T-helper 2 cell treated with Interferon-gamma antibody and Interleukin-4, amounts not matched to agents 5 μg/mL and 100 μg/mL, for 36 hours (primary cell): ENCODE results near the gene PLD1.

Experiments used
- DNase-seq: peaks from one replicate; pipeline ENCODE4 v3.0.0; 2021; ENCODE audit warnings: low spot score
- H3K27ac Mint-ChIP-seq: one replicate; pipeline ENCODE4 v1.8.0; 2021; ENCODE audit warnings: mild to moderate bottlenecking, mixed read lengths
- H3K27me3 Mint-ChIP-seq: one replicate; pipeline ENCODE4 v1.8.0; 2021; ENCODE audit warnings: low read depth, mixed read lengths
- H3K36me3 Mint-ChIP-seq: one replicate; pipeline ENCODE4 v1.8.0; 2021; ENCODE audit warnings: low read depth, mixed read lengths
- H3K4me1 Mint-ChIP-seq: one replicate; pipeline ENCODE4 v1.8.0; 2021; ENCODE audit warnings: low read depth, mixed read lengths
- H3K4me3 Mint-ChIP-seq: one replicate; pipeline ENCODE4 v1.8.0; 2022; ENCODE audit warnings: mild to moderate bottlenecking, moderate library complexity, mixed read lengths
- H3K9me3 Mint-ChIP-seq: one replicate; pipeline ENCODE4 v1.8.0; 2021; ENCODE audit warnings: mixed read lengths

The PLD1 gene

GRCh38 chr3:171620825-171621434 lies 189.4 kb downstream of the PLD1 start:
- Mint-ChIP-seq H3K27ac (no peak overlapping the region), H3K9me3 (peaks cover 7% of the 10 kb centered on the region), H3K27me3 (peaks cover 24% of the 10 kb centered on the region), H3K4me1 (peaks cover 4% of the 10 kb centered on the region), H3K36me3 (no peaks in the 10 kb centered on the region), H3K4me3 (no peak overlapping the region)
- DNase-seq, result no peak

DNA sequence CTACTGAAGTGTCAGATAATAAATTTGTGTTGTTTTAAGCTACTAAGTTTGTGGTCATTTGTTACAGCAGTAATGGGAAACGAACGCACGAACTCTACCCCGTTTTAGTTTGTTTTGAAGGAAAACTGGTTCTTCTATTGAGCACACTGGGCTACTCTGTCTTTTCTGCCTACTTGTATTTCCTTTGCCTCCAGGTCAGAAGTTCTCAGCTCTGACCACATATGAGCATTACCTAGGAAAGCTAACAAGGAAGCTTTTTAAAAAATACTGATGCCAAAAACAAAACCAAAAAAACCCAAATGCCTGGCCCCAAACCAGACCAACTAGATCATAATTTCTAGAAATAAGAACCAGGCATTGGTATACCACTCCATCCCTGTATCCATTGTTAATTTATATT lies 193.5 kb downstream of the PLD1 start:
- no peak for DNase-seq
- peaks cover 38% of the 10 kb centered on the region for H3K27me3 Mint-ChIP-seq
- H3K36me3 Mint-ChIP-seq, result no peaks in the 10 kb centered on the region
- H3K9me3 Mint-ChIP-seq, result no peaks in the 10 kb centered on the region
- no peaks in the 10 kb centered on the region for H3K4me1 Mint-ChIP-seq
- H3K27ac Mint-ChIP-seq, result no peak overlapping the region
- H3K4me3 Mint-ChIP-seq, result no peak overlapping the region

DNA sequence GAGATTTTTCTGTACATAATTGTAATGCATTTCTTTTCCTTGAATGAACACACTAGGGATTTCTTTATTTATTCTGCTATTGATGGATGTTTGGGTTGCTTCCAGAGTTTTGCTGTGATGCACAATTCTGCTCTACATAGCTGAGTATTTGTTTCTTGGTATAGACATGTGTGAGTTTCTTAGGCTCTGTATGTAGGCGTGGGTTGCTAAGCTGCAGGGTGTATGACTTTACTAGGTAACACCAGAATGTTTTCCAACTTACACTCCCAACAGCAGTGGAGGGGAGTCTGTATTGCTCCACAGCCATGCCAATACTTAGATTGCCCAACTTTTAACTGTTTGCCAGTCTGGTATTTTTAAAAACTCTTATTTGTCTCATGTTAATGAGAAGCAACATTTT lies 194.6 kb downstream of the PLD1 start:
- Mint-ChIP-seq H3K27ac (no peak overlapping the region), H3K4me3 (no peak overlapping the region), H3K36me3 (no peaks in the 10 kb centered on the region), H3K27me3 (peaks cover 32% of the 10 kb centered on the region), H3K4me1 (no peaks in the 10 kb centered on the region), H3K9me3 (no peaks in the 10 kb centered on the region)
- DNase-seq, result no peak

DNA sequence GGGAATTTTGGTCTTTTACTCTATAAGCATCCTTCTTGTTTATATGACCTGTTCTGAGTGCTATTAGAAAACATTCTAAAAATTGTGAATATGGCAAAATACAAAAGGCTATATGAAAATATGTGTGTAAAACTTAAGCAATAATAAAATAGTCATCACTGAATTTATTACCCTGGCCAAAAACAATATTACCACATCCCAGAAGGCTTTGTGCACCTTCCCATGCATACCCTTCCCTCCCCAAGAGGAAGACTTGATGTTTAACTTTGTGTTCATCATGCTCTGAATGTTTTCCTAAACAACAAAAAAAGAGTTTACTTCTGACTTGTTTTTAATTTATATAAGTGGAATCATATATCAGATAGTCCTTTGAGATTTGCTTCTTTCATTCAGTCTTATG lies 195.0 kb downstream of the PLD1 start:
- Mint-ChIP-seq H3K27ac (no peak overlapping the region), H3K9me3 (no peaks in the 10 kb centered on the region), H3K4me1 (no peaks in the 10 kb centered on the region), H3K4me3 (no peak overlapping the region), H3K27me3 (peaks cover 32% of the 10 kb centered on the region), H3K36me3 (no peaks in the 10 kb centered on the region)
- no peak for DNase-seq

GRCh38 chr3:171614318-171614921 lies 195.9 kb downstream of the PLD1 start:
- Mint-ChIP-seq H3K27ac (no peak overlapping the region), H3K9me3 (no peaks in the 10 kb centered on the region), H3K4me1 (no peaks in the 10 kb centered on the region), H3K27me3 (peaks cover 32% of the 10 kb centered on the region), H3K36me3 (no peaks in the 10 kb centered on the region), H3K4me3 (no peak overlapping the region)
- DNase-seq, result no peak

DNA sequence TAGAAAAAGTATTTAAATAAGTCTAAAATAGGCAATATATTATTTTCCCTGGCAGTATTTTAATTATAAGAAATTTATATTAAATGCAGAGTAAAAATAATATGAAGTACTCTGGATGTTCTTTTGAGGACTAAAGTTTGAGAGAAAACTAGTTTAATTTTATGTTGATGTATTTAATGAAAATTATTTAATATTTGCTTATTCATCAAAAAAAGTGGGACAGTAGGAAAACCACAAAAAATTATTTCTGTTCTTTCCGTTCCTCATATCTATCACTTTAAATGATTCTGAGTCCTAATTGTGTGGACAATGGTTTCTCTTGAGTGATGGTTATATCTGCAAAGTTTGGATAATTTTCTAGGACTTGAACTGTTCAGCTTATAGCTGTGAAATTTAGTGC lies 202.8 kb downstream of the PLD1 start:
- H3K27ac Mint-ChIP-seq, result no peak overlapping the region
- no peaks in the 10 kb centered on the region for H3K4me1 Mint-ChIP-seq
- H3K9me3 Mint-ChIP-seq, result no peaks in the 10 kb centered on the region
- no peak for DNase-seq
- H3K4me3 Mint-ChIP-seq, result no peak overlapping the region
- H3K36me3 Mint-ChIP-seq, result no peaks in the 10 kb centered on the region
- peaks cover 13% of the 10 kb centered on the region for H3K27me3 Mint-ChIP-seq

DNA sequence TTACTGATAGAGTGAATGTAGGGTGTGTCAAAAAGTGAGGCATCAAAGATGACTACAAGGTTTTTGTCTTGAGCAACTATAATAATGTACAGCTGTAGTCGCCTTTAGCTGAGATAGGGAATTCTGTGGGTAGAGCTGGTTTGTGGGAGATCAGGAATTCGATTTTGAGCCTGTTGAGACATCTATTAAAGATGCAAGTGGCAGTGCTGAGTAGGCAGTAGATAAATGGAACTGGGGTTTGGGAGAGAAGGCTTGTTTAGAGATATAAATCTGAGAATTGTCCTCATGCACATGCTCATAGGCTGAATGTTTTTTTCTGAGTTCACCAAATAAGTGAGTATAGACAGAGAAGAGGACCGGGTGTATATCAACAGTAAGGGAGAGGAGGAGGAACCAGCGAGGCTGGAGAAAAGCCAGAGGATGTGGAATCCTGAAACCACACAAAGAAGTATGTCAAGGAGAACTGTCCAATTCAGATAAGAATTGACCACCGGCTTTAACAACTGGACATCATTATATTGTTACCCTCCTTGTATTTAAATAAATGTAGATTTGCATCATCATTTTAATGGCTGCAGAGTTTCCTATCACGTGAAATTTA lies 204.0 kb downstream of the PLD1 start:
- Mint-ChIP-seq H3K4me1 (no peaks in the 10 kb centered on the region), H3K4me3 (no peak overlapping the region), H3K36me3 (no peaks in the 10 kb centered on the region), H3K27ac (no peak overlapping the region), H3K27me3 (peaks cover 13% of the 10 kb centered on the region), H3K9me3 (no peaks in the 10 kb centered on the region)
- no peak for DNase-seq

DNA sequence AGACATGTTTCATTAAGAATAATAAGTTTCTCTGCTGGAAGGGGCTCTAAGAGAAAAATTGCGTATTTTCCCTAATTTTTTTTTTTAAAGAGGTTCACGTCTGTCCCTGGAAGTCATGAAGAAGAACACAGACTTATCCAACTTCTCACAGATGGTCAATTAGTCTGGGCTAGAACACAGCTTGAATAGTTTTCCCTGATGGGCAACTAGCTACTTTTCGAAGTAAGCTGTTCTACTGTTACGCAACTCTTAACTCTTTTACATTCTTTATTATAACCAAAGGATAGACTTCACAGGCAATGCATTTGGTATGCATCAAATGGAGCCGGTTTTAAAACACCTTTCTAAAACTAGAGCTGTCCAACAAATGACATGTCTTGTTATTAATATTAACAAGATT lies 205.9 kb downstream of the PLD1 start:
- Mint-ChIP-seq H3K27me3 (peaks cover 17% of the 10 kb centered on the region), H3K27ac (no peak overlapping the region), H3K4me3 (no peak overlapping the region), H3K36me3 (no peaks in the 10 kb centered on the region), H3K4me1 (no peaks in the 10 kb centered on the region), H3K9me3 (no peaks in the 10 kb centered on the region)
- DNase-seq, result no peak

- H3K27ac Mint-ChIP-seq, result no peak overlapping the region
- H3K4me1 Mint-ChIP-seq, result no peaks in the 10 kb centered on the region
- H3K27me3 Mint-ChIP-seq, result peaks cover 11% of the 10 kb centered on the region
- H3K36me3 Mint-ChIP-seq, result no peaks in the 10 kb centered on the region
- H3K4me3 Mint-ChIP-seq, result no peak overlapping the region
- H3K9me3 Mint-ChIP-seq, result no peaks in the 10 kb centered on the region
- no peak for DNase-seq
Measured at GRCh38 chr3:171602072-171602471, 208.2 kb downstream of the PLD1 start.

- DNase-seq, result no peak
- H3K4me3 Mint-ChIP-seq, result no peak overlapping the region
Measured at GRCh38 chr3:171600030-171600429, 210.3 kb downstream of the PLD1 start.

DNA sequence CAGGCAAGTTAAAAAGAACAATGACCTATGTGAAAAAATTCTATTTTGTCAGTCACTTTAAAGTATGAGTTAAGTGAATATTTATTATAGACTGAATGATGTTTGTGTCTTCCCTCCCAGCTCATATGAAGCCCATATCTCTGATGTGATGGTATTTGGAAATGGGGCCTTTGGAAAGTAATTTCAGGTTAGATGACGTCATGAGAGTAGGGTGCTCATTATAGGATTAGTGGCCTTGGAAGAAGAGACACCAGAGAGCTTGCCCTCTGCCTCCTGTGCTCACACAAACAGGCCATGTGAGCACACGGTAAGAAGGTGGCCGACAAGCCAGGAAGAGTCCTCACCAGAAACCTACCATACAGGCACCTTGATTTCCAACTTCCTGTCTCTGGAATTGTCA lies 211.3 kb downstream of the PLD1 start:
- Mint-ChIP-seq H3K9me3 (no peaks in the 10 kb centered on the region), H3K27ac (no peak overlapping the region), H3K36me3 (no peaks in the 10 kb centered on the region), H3K27me3 (peaks cover 10% of the 10 kb centered on the region), H3K4me1 (no peaks in the 10 kb centered on the region), H3K4me3 (no peak overlapping the region)
- no peak for DNase-seq

More at GRCh38 chr3:171600030-171600429, 210.3 kb downstream of the PLD1 start:
- Mint-ChIP-seq H3K27ac (no peak overlapping the region), H3K36me3 (no peaks in the 10 kb centered on the region), H3K27me3 (peaks cover 4% of the 10 kb centered on the region), H3K4me1 (no peaks in the 10 kb centered on the region), H3K9me3 (no peaks in the 10 kb centered on the region)

DNA sequence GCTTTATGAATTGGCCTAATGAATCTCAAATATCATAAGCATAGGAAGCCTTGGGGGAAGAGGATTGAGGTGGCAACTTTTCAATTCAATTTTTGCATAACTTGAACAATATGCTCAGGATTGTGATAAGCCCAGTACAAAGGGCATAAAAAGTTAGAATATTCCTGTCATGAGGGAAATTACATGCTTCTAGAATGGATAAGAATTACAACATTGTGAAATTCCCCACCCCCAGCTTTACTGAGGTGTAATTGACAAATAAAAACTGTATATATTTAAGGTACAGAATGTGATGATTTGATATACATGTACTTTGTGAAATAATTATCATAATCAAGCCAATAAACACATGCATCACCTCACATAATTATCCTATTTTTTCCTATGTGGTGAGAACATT lies 217.5 kb downstream of the PLD1 start:
- no peak overlapping the region for H3K27ac Mint-ChIP-seq
- peaks cover 6% of the 10 kb centered on the region for H3K27me3 Mint-ChIP-seq
- H3K9me3 Mint-ChIP-seq, result no peaks in the 10 kb centered on the region
- DNase-seq, result no peak
- no peak overlapping the region for H3K4me3 Mint-ChIP-seq
- H3K4me1 Mint-ChIP-seq, result no peaks in the 10 kb centered on the region
- no peaks in the 10 kb centered on the region for H3K36me3 Mint-ChIP-seq

GRCh38 chr3:171591070-171591469 lies 219.2 kb downstream of the PLD1 start:
- Mint-ChIP-seq H3K4me1 (no peaks in the 10 kb centered on the region), H3K36me3 (no peaks in the 10 kb centered on the region), H3K27me3 (peaks cover 9% of the 10 kb centered on the region), H3K9me3 (no peaks in the 10 kb centered on the region), H3K4me3 (no peak overlapping the region), H3K27ac (no peak overlapping the region)
- no peak for DNase-seq

DNA sequence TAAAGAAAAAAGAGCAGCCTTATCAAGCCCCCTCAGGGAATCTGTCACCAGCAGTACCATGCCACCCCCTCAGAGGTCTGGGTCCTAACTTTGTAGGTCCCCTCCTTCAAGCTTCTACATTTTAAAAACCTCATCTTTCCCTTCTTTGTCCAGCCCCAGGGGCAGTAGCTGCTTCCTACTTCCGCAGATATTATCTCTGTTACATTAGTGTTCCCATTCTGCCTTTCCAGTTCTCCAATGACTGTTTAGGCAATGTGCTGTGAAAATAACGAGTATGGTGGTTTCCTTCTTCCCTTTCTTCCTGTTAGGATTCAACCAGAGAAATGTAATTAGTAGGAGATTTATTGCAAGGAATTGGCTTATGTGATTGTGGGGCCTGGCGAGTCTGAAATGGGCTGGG lies 224.0 kb downstream of the PLD1 start:
- Mint-ChIP-seq H3K4me3 (no peak overlapping the region), H3K36me3 (no peaks in the 10 kb centered on the region), H3K9me3 (no peaks in the 10 kb centered on the region), H3K27ac (no peak overlapping the region), H3K4me1 (no peaks in the 10 kb centered on the region), H3K27me3 (peaks cover 9% of the 10 kb centered on the region)
- no peak for DNase-seq

DNA sequence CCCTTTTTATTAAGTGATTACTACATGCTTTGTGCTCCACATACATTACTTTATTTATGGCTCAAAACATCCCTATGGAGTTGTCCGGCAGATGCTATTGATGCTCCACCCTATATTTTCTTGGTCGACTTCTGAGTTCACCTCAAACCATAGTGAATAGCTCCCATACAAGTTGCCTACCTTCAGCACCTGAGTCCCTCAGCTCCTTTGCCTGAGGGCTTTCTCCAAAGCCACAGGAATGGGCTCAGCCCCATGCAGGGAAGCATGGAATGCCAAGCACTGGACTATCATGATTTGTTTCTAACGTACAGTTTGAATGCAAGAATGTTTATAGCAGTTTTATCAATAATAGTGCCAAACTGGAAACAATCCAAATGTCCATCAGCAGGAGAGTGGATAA lies 225.2 kb downstream of the PLD1 start:
- H3K36me3 Mint-ChIP-seq, result no peaks in the 10 kb centered on the region
- no peak for DNase-seq
- peaks cover 9% of the 10 kb centered on the region for H3K27me3 Mint-ChIP-seq
- H3K27ac Mint-ChIP-seq, result no peak overlapping the region
- H3K9me3 Mint-ChIP-seq, result no peaks in the 10 kb centered on the region
- H3K4me3 Mint-ChIP-seq, result no peak overlapping the region
- no peaks in the 10 kb centered on the region for H3K4me1 Mint-ChIP-seq
